GM19467 (cell line): Measurements from ENCODE around the gene NF2.

Source experiments
- ATAC-seq: cut with Tn5 transposase; IDR thresholded peaks from one replicate; pipeline ENCODE4 v1.9.1; 2021; ENCODE audit warnings: mild to moderate bottlenecking, moderate library complexity; ENCODE audit not compliant: unreplicated experiment

NF2 gene

DNA sequence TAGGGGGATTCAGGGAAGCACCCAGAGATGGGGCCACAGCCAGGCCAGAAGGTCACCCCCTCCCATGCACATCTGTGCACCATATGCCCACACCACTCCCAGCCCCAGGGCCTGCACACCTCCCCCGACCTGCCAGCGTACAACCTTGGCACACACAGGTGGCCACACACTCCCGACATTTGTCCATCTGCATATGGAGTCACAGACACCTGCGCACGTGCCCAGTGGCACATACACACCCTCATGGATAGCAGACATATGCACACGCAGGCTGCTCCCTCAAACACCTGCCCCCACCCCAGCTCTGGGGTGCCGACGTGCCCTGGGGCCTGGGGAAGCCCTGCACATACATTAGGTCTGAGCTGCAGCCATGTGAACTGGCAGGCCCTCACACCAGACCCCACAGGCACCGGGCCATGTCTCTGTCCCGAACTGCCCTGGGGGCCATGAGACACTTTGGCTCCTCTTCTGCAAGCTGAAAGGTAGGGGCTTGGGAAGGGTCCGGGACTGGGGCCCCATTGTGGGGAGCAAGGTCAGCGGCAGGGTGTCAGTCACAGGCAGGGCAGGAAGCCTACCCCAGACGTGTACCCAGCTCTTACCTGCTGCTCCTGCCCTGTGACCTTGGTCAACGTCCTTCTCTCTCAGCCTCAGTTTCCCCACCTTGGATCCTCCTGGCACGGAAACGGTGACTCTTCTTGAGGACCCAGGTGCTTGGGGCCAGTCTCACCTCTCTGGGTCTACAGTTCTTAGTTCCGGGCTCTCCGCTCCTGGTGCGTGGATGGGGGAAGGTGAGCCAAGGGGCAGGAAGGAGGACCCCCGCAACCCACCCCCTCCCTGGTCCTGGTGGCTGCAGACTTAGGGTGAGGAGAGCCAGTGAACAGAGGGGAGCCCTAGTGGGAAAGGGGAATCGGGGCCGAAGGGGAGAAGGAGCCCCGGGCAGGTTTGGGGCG, 115.8 kb downstream of the NF2 start:
- no peak for ATAC-seq

DNA sequence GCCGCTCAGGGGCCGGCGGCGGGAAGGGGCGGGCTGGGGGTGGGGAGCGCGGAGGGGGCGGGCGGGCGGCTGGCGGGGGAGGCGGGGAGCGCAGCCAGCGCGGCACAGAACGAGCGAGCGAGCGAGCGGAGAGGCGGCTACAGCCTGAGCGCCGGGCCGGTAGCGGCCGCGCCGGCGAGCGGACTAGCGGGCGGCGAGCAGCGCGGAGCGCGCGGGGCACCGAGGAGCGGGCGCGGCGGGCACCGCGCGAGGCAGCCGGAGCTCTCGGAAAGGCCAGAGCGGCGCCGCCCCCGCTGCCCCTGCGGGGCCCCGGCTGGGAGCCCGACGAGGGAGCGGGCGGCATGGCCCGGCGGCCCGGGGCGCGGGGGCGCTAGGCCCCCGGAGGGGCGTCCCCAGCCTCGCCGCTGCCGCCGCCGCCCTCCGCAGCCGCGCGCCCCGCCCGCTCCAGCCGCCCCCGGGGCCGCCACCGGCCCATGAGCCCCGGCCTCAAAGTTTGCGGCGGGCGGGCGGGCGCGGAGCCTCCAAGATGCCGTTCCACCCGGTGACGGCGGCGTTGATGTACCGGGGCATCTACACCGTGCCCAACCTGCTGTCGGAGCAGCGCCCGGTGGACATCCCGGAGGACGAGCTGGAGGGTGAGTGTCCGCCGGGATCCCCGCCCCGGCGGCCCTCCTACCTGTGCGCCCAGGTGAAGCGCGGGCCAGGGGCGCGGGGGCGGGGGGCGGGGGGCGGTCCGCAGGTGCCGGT, 116.6 kb downstream of the NF2 start, which contains the start of gene CABP7:
Gene CABP7, plus strand, starts transcription at position 105 of the 747 bp plus-strand sequence. Its CDS starts 422 bp downstream, at position 527.
- ATAC-seq = no peak

DNA sequence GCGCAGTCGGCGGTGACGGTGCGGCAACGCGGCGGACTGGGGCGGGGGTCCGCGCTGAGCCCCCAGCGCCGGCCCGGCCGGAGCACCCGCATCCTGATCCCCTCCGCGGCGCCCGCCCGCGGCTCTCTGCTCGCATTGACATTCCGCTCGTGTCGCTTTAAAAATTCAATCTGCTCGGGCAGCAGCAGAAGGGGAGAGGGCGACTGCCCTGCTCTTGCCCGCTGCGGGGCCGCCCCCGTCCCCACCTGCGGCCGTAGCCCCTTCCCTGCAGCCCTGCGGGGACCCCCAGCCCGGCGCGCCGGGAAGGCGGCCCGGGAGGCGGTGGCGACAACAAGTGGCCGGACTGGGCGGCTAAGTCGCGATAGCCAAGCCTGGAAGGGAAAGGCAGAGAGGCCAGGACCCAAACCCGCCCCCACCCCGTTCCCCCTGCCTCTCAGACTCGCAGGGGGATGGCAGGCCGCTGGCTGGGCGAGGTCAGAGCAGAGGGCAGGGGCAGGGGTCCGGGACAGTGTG, 117.4 kb downstream of the NF2 start:
- no peak for ATAC-seq

DNA sequence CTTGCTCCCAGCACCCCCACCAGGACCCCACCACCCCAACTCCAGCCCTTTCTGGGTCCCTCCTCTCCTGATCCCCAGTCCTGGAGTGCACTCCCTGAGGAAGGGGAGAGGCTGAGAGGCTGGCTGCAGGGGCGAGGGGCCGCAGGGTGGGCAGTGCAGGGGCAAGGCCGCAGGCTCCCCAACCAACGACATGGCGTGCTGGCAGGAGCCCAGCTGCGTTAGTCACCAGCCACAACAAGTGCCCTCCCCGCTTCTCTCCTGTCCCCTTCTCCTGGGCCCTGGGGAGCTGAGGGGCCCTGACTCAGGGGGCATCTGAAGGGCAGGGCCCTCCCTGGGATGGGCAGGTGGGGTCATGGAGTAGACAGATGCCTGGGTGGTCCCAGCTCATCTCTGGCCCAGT, 118.7 kb downstream of the NF2 start:
- ATAC-seq = no peak

DNA sequence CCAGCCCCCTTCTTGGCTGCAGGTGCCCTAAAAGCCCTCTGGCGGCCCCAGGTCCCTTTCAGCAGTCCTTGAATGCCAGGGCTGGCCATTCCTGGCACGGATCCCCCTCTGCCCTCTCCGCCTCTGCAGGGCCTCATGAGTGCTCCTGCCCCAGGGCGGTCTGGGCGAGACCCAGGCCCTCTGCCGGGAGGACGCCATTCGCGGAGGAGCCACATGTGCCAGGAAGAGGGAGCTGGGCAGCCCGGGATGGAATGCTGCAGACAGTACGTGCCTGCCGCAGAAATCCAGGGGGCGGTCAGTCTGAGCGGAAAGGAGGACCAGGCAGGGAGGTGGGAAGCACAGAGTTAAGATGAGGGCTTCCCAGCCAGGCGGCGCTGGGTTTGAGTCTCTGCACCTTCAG, 119.2 kb downstream of the NF2 start:
- ATAC-seq = no peak

DNA sequence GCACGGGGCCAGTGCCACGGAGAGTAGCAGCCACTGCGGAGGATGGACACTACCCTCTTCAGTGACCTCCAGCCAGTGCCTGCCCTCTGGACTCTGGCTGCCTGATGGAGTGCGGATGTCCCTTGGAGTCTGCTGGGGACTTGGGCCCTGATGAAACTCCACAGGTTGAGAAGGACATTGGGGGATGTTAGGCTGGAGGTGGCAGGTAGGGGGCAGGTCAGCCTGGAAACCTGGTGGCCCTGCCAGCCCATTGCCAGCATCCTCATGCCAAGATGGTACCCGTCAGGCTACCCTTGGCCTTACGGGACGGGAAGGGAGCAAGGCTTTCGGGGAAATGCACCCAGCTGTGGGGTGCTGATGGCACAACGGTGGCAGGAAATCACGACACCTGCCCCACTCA, 120.3 kb downstream of the NF2 start:
- ATAC-seq = no peak

DNA sequence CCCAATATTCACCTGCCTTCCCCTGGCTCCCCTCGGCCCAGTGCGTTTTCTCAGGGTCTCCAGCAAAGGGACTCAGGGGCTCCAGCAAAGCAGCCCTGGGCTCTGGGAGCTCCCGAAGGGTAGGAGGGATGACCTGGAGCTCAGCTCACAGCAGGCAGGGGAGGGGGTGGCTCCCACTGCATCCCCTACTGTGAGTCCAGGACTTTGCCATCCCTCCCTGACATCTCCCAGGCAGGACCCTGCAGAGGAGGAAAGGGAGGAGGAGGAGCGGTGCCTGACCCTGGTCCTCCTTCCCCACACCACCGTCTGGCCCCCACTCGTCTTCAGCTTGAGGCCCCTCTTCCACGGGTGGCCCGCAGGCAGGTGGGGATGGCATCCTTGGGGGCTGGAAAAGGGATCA, 121.4 kb downstream of the NF2 start:
- ATAC-seq = no peak

DNA sequence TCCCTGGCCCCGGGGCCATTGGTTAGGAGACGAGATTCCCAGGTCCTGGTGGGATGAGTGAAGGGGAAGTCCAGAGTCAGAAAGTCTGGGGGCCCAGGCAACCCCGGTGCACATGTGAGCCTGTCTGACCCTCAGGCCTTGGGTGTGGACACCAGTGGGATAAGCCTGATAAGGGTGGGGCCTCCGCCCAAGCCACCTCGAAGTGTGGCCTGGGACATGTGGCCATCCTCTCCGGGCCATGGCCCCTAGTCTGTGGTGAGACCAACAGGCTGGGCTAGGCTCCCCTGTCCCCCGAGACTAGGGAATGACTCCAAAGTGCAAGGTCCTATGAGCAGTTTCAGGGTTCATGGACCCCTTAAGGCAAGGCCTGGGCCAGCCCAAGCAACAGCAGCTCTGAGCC, 122.7 kb downstream of the NF2 start:
- no peak for ATAC-seq

DNA sequence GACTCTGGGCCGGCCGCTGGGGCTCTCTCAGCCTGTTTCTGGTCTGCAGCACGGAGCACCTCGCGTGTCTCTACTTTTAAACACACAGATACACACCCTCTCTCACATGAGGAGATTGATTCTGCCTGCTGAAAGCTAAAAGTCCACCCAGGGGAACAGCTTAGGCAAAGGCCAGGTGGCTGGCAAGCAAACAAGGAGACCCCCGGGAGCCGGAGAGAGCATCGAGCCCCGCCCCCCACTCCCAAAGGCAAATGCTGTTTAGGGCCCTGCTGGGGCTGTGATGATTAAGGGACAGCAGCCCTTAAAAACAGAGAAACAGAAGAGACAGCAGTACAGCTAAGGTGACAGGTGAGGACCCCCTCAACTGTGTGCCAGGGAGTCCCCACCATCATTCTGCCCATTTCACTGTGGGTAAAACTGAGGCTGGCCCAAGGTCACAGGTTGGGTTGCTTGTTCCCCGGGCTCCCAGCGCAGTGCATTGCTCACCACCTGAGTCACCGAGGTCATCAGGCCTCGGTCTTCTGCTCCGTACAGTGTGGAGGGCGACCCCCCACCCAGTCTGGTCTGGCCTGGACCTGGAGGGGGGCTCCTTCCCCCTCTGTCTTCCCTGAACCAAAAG, 123.2 kb downstream of the NF2 start:
- no peak for ATAC-seq

DNA sequence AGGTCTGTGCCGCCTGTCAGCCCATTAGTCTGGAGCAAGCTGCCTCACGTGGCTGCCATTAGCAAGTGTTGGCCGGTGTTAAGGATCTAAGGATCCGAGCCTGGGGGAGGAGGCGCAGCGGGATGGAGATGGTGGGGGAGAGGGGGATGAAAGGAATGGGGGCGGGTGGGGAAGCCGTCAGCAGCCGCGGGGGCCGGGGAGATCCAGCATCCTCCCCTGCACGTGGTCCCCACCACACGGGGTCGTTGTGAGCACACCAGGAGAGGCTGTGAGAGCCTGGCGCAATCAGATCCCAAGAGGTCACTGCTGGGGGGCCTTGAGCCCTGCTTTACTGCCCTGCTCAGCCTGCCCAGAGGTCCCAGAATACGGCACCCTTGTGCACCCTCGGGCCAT, 123.7 kb downstream of the NF2 start:
- no peak for ATAC-seq

DNA sequence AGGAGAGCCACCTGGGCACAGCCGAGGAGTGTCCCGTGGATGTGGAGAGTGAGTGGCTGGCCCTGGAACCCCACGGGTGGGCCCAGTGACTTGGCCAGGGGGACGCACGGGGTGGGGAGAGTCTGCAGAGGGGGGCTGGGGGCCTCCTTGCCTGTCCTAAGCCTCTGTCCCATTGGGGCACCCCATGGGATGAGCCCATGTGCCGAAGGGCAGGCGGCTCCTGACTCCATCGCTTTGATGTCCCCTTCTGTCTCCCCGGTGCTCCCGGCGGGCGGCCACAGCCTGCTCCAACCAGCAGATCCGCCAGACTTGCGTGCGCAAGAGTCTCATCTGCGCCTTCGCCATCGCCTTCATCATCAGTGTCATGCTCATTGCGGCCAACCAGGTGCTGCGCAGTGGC, 125.7 kb downstream of the NF2 start:
- no peak for ATAC-seq

DNA sequence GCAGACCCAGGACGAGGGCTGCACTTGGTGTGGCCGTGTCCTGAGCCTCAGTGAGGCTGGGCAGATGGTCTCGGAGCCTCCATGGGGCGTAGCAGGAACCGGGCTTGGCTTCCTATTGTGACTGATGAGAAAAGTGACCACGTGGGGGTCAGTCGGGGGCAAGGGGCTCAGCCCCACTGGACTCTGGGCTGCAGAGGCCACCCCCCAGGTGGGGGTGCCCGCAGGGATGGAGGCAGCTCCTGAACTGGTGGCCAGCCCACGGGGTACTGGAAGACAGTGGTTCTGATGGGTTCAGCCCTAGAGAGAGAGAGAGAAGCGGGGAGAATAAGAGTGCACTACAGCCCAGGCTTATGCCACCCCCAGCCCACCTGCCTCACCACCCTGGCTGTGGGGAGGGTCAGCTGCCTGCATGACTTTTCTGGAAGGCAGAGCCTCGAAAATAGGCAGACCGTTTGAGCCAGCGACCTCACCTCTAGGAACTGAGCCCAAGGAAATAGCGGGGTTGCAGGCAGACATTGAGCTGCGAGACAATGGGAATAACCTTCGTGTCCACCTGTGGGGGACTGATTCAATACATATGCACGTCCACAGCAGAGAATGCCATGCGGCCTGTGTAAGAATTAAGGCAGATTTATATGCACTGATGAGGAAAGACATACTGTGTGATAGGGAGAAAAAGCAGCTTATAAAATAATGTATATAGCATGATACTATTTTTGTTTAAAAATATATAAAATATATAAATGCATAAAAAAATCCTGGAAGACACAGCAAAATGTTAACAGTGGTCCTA, 127.8 kb downstream of the NF2 start:
- ATAC-seq = no peak

DNA sequence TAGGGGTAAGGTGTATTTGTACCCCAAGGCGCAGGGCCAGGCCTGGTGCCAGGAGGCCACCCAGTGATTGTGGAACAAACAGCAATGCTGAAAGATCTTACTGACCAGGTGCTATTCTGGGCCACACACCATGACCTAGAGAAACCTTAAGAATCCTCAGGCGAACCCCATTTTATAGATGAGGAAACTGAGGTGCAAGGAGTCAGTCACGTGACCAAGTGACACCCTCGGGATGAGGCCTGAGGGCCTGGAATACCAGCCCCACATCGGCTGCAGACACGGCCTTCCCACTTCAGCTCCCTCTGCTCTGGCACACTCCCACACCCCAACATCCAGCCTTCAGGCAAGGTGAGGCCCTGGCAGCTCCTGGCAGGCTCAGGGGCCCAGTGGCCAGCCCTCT, 129.4 kb downstream of the NF2 start:
- ATAC-seq = no peak

DNA sequence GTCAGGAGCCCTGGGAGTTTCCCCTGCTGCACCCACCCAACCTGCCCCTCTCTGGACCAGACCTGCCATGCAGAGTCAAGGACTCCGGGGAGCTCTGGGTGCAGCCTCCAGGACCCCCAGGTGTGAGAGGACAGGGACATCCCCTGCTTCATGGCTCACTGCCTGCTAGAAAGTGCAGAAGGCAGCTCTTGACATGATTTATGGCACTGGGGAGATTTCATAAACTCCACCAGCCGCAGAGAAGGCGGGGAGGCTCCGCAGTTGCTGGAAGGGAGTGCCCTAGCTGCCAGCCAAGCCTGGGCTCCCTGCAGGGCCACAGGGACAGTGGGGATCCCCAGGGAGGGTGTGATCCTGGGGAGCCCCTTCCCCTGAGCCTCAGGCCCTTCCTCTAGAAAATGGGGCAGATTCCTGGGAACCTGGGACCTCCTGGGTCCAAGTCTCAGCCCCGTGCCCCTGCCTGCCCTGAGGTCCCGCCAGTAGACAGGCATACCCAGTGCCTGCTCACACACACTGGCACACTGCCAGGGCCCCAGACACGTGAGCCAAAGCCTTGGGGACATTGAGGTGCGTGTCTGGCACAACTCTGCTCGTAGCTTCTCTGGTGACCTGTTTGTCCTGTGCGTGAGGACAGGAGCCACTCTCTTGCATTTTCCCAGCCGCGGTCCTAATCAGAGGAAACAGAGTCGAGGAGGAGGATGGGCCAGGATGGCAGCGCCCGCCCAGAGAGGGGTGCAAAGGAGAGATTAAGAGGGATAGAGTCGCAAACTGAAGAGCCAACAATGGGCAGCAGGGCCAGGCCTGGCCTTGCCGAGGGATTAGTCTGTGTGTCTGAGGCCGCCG, 130.1 kb downstream of the NF2 start:
- ATAC-seq = no peak

DNA sequence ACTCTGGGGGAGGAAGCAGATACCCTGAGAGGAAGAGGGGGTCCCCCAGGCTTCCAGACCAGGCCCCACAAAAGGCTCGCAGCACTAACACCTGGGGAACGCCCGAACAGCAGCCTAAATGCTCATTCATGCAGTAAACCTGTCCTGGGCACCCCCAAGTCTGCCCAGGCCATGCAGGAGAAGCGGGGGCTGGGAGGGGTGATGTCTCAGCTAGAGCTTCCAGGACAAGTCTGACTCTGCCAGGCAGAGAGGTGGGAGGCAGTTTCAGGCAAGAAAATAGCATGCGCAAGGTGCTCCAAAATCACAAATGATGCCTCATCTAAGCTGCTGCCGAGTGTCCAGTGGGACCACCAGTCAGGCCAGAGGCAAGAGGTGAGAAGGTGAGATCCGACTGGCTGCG, 131.0 kb downstream of the NF2 start:
- ATAC-seq = no peak

DNA sequence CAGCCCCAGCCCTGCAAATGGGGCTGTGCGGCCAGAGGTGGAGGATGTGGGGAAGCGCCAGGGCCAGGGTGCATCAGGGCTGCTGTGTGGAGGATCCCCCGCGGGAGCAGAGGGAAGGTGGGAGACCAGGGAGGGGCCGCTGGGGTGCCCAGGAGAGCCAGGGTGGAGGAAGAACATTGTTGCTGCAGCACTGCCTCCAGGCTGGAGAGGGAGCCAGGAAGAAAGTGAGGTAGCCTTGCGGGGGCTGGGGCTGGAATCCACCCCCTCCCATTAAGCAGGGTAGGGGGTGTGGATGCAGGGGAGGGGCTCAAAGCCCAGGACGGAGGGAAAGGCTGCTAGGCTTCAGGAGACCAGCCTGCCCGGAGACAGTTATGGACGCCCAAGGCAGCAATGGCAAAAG, 131.4 kb downstream of the NF2 start:
- ATAC-seq = no peak

DNA sequence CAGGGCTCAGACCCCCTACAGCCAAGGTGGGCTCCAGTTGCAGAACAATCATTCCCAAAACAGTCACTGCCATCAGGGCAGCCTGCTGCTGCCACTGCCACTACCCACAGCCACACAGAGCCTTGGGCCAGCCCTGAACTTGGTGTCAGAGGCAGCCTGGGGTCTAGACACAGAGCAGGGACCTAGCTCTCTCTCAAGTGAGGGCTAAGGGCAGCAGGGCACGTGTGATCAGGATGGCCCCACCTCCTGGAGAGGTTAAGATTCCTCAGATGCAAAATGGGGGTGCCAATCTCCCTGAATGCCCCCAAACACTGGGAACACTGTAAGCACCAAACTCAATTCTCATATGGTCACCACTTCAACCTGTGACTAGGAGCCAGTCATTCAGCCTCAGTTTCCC, 132.0 kb downstream of the NF2 start:
- ATAC-seq = no peak

DNA sequence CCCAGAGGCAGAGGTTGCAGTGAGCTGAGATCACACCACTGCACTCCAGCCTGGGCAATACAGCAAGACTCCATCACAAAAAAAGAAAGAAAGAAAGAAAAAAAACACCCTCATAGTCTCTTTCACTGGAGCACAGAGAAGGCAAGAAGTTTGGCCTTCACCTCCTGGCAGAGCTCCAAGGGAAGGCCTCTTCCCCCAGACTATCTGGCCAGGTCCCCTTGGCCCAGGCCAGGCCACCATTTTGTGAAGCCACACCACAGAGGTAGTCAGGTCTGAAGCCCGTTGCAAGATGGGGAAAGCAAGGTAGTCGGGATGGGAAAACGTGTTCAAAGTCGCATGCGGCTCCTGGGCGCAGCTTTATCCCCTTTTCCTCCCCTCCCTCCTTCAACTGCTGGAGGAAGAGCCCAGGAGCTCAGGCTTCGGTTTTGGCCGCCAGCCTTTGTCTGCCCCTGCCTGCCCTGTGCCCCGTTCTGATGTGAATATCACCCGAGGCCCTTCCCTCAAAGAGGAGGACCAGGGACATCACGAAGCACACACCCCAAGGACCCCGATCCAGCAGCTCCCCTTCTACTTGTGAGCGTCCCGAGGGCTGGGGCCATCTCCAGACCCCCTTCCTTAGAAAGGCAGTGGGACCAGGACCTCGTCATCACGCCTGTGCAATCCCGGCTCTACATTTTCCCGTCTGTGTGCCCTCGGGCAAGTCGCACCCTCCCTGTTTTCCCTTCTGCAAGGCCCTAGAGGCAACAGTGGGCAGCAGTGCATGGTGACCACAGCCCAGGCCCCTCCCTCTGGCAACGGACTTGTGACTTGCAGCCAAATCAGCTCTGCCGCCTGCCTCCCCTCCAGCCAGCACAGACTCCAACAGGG, 134.1 kb downstream of the NF2 start:
- ATAC-seq = no peak
